GM18502 (cell line): Measurements from ENCODE around the gene PLPP4.

ENCODE experiments used
- ATAC-seq: cut with Tn5 transposase; IDR thresholded peaks from one replicate; pipeline ENCODE4 v1.9.1; 2021; ENCODE audit warnings: mild to moderate bottlenecking; ENCODE audit not compliant: unreplicated experiment, poor library complexity

The PLPP4 gene

DNA sequence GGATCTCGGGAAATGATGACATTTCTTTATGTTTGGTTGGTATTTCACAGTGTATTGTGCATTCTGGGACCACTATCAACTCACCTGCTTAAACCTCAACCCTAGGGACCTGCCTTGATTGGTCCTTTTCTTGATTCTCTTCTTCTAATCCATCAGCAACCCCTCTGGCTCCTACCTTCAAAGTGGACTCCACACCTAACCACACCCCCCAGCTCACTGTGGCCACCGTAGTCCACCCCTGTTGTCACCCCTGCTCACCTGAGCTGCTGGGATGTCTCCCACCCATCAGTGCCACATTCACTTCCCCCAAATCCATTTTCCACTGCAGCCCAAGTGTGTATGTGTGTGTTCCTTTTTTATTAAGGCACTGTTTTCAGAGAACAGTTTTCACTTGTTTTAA is 145.0 kb downstream of the PLPP4 start:
- ATAC-seq = no peak

DNA sequence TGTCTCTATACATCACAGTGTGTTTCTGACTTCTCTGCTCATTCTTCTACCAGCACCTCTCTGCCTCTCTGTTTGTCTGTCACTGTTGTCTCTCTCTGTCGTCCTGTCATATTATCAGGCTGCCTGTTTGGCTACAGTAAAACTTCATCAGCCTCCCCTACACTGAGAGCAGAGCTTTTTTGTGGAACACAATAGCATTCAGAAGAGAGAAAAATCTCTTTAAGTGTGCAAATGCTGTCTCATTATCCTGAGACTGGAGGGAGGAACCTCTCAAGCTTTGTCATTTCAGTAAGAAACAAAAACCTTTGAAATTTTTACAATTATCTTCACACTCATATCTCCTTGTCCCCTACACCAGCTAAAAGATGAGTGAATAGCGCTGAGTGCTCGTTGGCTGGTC is 148.4 kb downstream of the PLPP4 start:
- ATAC-seq = no peak

DNA sequence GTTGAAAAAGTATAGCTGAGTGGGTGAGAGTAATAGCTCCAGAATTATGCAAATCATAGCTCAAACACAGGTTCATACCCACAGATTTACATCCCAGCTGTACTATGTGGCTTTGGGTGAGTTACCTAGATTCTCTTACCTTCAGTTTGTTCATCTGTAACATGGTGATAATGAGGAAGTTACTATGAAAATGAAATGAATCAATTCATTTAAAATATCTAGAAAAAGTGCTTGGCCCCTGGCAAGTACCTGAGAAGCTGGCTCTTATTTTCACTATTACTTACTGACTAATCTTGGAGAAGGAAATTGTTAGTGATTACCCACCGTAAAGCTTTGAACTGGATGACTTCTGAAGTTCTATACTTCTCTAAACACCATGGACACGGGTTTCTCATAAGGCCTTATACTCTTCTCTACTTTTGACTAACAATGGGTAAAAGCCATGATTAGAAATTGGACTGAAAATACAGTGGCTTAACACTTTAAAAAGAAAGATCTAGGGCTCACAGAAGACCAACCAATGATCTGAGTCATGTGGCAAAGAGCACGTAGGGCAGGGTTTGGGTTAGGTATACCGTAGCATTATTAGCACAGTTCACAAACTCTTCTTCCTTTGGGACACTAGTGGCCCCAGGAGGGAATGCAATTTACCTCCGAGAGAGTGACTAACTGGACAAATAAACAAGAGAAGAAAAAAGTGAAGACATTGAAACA is 149.2 kb downstream of the PLPP4 start:
- peak; percentile 77 for ATAC-seq

DNA sequence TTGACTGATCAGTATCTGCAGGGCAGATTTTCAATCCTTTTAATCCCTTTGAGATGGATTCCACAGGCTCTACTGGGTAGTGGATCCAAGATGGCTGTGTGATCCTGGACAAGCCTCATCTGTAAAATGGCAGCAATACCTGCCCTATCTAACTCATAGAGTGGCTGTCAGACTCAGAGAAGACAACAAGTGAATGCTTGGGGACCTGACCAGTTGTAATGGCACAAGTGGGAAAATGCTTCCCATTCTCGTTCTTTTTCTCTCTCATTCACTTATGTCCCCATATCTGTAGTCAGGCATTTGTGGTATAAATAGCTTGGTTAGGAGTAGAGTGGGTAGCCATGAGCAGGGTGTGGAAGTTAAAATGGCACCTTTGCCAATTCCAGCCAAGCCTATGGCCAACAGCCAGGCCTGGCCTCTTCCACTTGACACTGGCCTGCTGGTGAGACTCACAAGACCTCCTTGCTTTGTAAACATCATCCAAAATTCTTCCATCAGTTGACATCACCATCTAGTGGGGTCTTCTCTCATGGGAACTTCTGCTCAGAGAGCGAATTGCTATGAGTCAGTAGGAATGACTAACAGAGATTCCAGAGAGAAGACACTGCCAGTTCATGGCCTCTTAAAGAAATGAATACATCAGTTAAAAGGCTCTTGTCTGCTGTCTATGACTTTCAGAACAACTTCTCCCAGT is 150.1 kb downstream of the PLPP4 start:
- ATAC-seq = no peak

DNA sequence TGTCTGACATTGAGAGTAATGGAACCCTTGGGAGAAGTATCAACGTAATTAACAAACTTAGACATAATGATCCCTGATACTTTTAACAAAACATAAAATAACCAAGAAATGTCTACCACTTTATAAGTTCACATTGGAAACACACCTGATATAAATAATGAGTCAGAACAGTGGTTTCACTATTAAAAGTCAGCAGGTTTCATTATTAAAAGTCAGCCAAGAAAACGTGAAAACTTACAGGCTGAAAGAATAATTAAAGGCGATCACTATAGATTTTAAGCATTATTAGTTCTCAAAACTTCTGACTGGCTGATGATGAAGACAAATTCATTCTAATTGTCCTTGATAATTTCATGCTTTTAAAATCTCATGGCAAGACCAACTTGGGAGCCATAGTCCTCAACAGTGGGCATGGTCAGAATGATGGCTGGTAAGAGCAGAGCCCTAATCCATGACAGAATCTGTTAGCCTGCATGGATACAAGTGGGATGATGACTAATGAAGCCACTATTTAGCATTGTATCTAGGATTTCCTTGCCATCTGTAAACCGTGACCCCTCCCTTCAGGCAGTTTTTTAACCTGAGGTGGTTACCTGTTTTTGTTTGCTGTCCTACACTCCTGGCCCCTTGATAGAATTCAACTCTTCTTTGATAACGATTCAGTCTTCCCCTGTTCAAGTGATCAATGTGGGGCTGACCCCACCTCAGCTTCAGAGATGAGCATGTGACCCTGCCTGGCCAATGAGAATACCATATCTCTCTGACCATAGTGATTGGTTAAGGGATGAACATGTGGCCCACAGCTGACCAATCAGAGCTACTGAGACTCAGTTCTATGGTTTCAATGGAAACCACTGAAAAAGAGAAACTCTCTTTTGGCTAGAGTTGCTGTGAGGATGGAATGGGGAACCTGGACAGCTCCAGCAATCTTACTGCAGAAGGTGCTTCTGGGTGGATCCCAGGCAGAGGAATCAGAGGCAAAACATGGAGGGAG is 151.0 kb downstream of the PLPP4 start:
- ATAC-seq = peak; percentile 36

DNA sequence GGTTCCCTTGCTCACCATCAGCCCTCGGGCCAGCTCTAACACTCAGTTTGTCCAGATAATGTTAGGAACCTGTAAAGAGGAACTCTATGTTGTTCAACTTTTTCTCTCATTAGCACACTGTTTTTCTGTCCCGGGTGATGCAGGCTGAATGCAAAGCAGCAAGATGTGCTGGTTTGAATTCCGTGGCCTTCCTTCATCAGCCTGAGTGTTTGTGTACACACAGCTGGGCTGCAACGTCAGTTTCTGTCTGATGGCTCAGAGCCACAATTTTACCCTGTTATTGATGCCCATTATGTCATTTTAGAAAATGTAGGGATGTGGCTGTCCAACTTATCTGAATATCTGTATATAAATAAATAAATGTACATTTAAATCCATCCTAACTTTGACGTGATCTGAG is 152.0 kb downstream of the PLPP4 start:
- ATAC-seq = no peak

DNA sequence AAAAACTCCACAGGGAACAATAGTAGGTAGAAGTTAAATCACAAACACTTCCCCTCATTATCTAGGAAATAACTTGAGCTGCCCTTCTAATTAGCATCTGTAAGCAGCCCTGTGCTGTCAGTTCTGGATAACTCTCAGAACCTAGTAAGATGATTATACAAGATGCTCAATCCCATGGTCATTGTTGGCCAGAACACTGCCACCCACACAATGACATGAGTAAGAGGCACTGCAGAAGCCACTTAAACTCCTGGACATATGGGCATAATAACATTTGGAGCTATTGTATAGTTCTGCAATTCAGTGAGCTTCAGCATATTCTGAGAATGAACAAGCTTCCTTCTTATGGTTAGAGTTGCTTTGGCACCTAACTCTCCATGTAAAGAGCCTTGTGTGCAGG is 153.8 kb downstream of the PLPP4 start:
- no peak for ATAC-seq

DNA sequence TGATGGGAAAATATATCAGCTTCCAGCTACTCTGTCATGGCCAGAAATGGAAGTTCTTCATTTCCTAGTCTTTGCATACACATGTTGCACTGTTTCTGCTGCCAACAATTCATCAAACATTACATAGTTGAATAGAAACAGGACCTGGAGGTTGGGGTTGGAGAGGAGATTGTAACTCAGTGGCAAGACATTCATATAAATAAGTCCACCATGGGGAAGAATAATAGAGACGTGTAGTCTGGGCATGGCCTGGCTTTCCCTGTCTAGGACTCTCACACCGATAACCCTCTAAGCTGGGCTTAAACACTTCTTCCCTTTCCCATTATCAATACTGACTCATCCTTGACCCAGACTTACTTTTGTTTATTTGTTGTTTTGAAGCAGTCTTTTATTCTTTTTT is 155.7 kb downstream of the PLPP4 start:
- no peak for ATAC-seq

DNA sequence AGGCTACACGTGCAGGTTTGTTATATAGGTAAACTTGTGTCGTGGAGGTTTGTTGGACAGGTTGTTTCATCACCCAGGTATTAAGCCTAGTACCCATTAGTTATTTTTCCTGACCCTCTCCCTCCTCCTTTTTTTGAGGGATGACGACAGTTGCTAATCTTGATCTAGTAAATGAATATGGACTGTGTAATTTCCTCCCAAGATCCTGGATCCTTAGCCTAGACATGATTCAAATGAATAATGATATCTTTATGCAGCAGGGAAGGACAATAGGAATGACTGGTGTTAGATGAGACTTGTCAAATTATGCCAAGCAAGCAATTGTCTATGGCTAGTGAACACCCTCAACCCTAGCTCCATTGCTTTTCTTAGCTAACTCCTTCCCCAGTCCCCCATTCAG is 156.2 kb downstream of the PLPP4 start:
- ATAC-seq = no peak

DNA sequence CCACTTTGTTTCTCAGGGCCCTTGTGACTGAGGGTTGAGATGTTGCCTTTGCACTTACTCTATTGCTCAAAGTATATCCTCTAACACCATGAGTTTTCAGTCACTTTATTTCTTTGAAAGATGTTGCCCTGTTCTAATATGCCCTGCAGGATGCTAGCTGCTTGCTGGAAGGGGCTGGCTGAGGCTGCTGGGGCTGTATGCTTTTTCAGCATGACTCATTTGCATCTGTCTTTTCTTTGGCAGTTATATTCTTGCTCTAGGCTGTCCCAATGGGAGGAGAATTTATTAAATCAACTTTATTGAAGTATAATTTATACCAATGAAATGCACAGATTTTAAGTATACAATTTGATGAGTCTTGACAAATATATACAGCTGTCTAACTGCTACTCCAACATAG is 157.7 kb downstream of the PLPP4 start:
- ATAC-seq = no peak

DNA sequence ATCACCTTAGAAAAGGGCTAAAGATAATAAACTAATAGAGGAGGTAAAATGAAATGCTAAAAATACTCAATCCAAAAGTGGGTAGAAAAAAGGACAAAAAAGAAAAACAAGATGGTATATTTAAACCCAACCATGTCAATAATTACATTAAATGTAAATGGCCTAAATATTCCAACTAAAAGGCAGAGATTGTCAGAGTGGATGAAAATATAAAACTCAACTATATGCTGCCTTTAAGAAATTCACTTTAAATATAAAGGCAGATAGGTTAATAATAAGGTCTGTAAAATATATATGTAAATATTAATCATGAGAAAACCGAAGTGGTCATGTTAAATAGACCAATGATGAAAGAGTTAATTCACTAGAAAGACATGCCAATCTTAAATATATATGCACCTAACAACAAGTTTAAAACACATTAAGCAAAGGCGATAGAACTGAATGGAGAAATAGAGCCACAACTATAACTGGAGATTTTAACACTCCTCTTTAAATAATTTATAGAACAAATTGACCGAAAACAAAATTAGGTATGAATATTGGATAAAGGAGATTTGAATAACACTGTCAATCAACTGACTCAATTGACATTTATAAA is 159.4 kb downstream of the PLPP4 start:
- ATAC-seq = no peak

DNA sequence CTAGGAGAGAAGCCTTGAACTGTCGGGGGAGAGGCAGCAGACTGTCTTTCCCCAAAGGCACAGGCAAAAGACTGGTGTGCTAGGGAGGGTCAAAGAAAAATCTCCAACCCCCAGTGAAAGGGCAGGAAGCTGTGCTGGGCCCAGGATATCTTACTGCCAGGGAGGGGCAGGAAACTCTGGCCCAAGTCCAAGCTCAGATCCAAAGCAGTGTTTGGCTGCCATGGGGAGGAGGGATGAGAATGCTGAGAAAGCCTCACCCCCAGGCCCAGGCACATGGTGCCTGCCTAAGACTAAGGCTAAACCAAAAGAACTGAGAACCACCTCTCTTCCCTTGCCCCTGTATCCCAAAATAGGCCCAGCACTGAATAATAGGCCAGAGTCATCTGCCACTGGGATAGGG is 171.2 kb downstream of the PLPP4 start:
- no peak for ATAC-seq

DNA sequence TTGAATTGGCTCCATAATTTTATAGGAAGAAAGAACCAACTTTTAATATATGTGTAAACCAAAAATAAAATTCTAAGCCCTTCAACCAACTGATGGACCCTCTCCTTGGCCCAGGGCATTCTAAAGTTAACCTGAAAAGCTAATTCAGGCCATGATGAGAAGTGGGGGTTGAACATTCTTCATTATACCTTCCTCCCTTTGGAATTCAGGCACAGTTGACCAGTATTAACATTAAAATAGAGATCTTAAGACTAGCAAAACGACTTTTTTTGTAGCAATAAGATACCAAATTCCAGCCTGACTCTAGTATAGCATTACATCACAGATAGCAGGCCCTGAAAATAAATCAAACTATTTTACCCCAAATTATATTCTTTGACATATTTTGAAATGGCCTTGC is 173.2 kb downstream of the PLPP4 start:
- ATAC-seq = no peak

DNA sequence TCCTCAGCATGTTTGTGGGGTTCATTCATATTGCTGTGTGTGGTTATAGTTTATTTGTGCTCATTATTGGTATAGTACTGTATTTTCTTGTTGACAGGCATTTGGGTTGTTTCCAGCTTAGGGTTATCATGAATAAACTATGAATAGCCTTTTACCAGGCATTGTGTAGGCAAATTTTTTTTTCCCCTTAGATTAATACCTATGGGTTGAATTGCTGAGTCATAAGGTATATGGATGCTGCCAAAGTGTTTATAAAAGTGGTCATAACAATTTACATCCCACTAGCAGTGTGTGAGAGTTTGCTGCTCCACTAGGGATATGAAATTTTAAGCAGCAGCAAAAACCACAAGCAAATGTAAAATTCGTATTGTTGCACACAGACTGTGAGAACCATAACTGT is 175.0 kb downstream of the PLPP4 start:
- no peak for ATAC-seq

DNA sequence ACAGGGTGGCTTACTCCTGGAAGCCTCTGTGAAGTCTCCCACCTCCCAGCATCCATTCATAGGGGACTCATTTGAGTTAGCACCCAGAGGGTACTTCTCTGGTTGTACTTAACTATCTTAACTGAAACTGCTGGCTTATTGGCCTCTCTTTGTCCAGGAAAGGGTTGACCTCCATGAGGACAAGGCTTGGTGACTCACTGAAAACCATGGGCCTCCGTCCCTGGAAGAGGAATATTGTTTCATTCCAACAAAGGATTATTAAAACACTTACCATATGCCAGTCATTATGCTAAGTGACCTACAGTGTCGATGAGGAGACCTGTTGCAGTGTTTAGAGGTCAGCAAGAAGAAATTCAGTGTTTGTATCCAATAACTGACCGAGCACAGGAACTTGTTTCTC is 175.9 kb downstream of the PLPP4 start:
- no peak for ATAC-seq

DNA sequence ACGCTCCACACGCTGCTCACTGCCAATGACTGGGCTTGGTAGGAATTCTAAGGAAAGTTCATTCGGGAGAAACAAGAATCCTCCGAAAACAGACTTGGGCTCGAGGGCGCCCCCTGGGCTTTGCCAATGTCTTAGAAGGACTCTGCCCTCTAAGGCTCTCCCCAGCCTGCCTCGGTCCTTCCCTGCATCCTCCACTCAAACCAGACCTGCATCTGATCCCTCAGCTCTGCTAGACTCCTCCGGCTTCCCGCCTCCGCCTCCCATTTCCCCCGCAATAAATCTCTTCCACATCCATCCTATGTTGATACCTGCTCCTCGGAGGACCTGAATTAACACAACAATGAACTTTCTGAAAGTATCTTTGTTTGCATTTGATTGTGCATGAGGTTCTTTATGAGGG is 177.6 kb downstream of the PLPP4 start:
- ATAC-seq = no peak
